HPDE6-E6E7 (cell line): Measurements from ENCODE around the gene RAB9B.

Experiments used
- DNase-seq: peaks from one replicate; pipeline ENCODE4 v3.0.0; 2011; ENCODE audit warnings: missing footprints; ENCODE audit errors: extremely low spot score

The RAB9B gene

GRCh38 chrX:103811858-103812257, 20.2 kb downstream of the RAB9B start:
- no peak for DNase-seq

GRCh38 chrX:103806862-103807474, 25.1 kb downstream of the RAB9B start:
- DNase-seq: no peak

- DNase-seq: no peak
Observed at GRCh38 chrX:103805860-103806259, 26.2 kb downstream of the RAB9B start.

GRCh38 chrX:103800318-103800717, 31.7 kb downstream of the RAB9B start:
- no peak for DNase-seq

GRCh38 chrX:103797691-103798090, 34.4 kb downstream of the RAB9B start:
- no peak for DNase-seq

- no peak for DNase-seq
Observed at GRCh38 chrX:103794119-103794518, 37.9 kb downstream of the RAB9B start.

- DNase-seq: no peak
Observed at GRCh38 chrX:103793545-103793940, 38.5 kb downstream of the RAB9B start.

GRCh38 chrX:103792916-103793544, 39.0 kb downstream of the RAB9B start:
- no peak for DNase-seq

GRCh38 chrX:103791826-103792485, 40.1 kb downstream of the RAB9B start:
- DNase-seq: no peak

- no peak for DNase-seq
Observed at GRCh38 chrX:103791228-103791627, 40.8 kb downstream of the RAB9B start.

GRCh38 chrX:103789004-103789403, 43.1 kb downstream of the RAB9B start:
- no peak for DNase-seq

GRCh38 chrX:103783971-103784370, 48.1 kb downstream of the RAB9B start:
- no peak for DNase-seq

GRCh38 chrX:103783196-103783595, 48.9 kb downstream of the RAB9B start:
- DNase-seq: no peak

GRCh38 chrX:103782640-103783039, 49.4 kb downstream of the RAB9B start:
- DNase-seq: no peak

GRCh38 chrX:103781706-103782105, 50.4 kb downstream of the RAB9B start:
- DNase-seq: no peak

- DNase-seq: no peak
Observed at GRCh38 chrX:103781062-103781402, 51.0 kb downstream of the RAB9B start.

- no peak for DNase-seq
Observed at GRCh38 chrX:103780336-103781061, 51.6 kb downstream of the RAB9B start.

- no peak for DNase-seq
Observed at GRCh38 chrX:103779141-103779789, 52.8 kb downstream of the RAB9B start.

GRCh38 chrX:103776546-103776945, 55.5 kb downstream of the RAB9B start, which contains the start of gene PLP1:
Gene PLP1, plus strand, starts transcription at chrX:103776840. Its CDS starts 156 bp downstream, at chrX:103776996.
- no peak for DNase-seq

GRCh38 chrX:103774070-103774642, 57.9 kb downstream of the RAB9B start:
- DNase-seq: no peak

- DNase-seq: no peak
Observed at GRCh38 chrX:103773445-103773844, 58.6 kb downstream of the RAB9B start.
